ENCODE results near the gene SDR39U1.
"Not testable (repeated sequence)": the region's sequence is repeated elsewhere in the genome, so short reads cannot be mapped to it uniquely, and the experiment has no call there.

SDR39U1 gene

GRCh38 chr14:24442240-24443052 lies at the start of gene SDR39U1:
TSS of gene SDR39U1 (minus strand) at chr14:24442776. CDS start at chr14:24442769, 7 bp downstream.
- peak; percentile 99 for DNase-seq

- DNase-seq, result not testable (repeated sequence)
These were observed 49.2 kb upstream of the SDR39U1 start for GRCh38 chr14:24491586-24492408.

GRCh38 chr14:24483604-24484252 lies 41.2 kb upstream of the SDR39U1 start:
- DNase-seq, result peak; percentile 53

- DNase-seq, result not testable (repeated sequence)
These were observed 40.2 kb upstream of the SDR39U1 start for GRCh38 chr14:24482699-24483303.

GRCh38 chr14:24481622-24482324 lies 39.2 kb upstream of the SDR39U1 start:
- peak; percentile 54 for DNase-seq

GRCh38 chr14:24479999-24480398 lies 37.4 kb upstream of the SDR39U1 start:
- not testable (repeated sequence) for DNase-seq

GRCh38 chr14:24475261-24475660 lies 32.7 kb upstream of the SDR39U1 start:
- DNase-seq, result no peak

GRCh38 chr14:24473211-24473610 lies 30.6 kb upstream of the SDR39U1 start:
- no peak for DNase-seq

GRCh38 chr14:24470450-24470849 lies 27.9 kb upstream of the SDR39U1 start:
- not testable (repeated sequence) for DNase-seq

GRCh38 chr14:24465805-24466204 lies 23.2 kb upstream of the SDR39U1 start:
- no peak for DNase-seq

GRCh38 chr14:24465368-24465767 lies 22.8 kb upstream of the SDR39U1 start:
- no peak for DNase-seq

GRCh38 chr14:24463884-24464785 lies 21.6 kb upstream of the SDR39U1 start:
- DNase-seq, result no peak

- no peak for DNase-seq
These were observed 20.7 kb upstream of the SDR39U1 start for GRCh38 chr14:24463017-24463883.

- no peak for DNase-seq
These were observed 18.8 kb upstream of the SDR39U1 start for GRCh38 chr14:24461336-24461735.

GRCh38 chr14:24459331-24459730 lies 16.8 kb upstream of the SDR39U1 start:
- DNase-seq, result no peak

GRCh38 chr14:24458736-24459135 lies 16.2 kb upstream of the SDR39U1 start:
- no peak for DNase-seq

- no peak for DNase-seq
These were observed 14.4 kb upstream of the SDR39U1 start for GRCh38 chr14:24456980-24457379.

- not testable (repeated sequence) for DNase-seq
These were observed 8.3 kb upstream of the SDR39U1 start for GRCh38 chr14:24450828-24451227.

GRCh38 chr14:24443053-24443665 lies 583 bp upstream of the SDR39U1 start:
- no peak for DNase-seq

- DNase-seq, result no peak
These were observed 704 bp downstream of the SDR39U1 start for GRCh38 chr14:24441904-24442239.
